Stimulated activated naive B cell treated with anti-CD40 and anti-IgM and Interleukin-4, amounts not matched to agents 10 μg/mL and 1 μg/mL and 100 μg/mL, for 72 hours (primary cell): ENCODE results near the gene LARP4B.
"Not testable (repeated sequence)": the region's sequence is repeated elsewhere in the genome, so short reads cannot be mapped to it uniquely, and the experiment has no call there.

Experiments used
- ATAC-seq, 2 donors: fragments of 150-1000 bp; cut with Tn5 transposase; replicated peaks; 2 replicates each; pipeline ENCODE4 v1.10.0; 2021; ENCODE audit warnings: moderate library complexity in 1 of 2
- DNase-seq: peaks from one replicate; pipeline ENCODE4 v3.0.0; 2021
- H3K27ac Mint-ChIP-seq: one replicate; pipeline ENCODE4 v1.8.0; 2022; ENCODE audit warnings: mild to moderate bottlenecking, mixed read lengths
- H3K27me3 Mint-ChIP-seq, 2 donors: one replicate each; pipeline ENCODE4 v1.8.0; 2022; ENCODE audit warnings: mixed read lengths in 2 of 2
- H3K36me3 Mint-ChIP-seq, 2 donors: one replicate each; pipeline ENCODE4 v1.8.0; 2022; ENCODE audit warnings: mixed read lengths in 2 of 2, mild to moderate bottlenecking in 1 of 2
- H3K4me1 Mint-ChIP-seq, 2 donors: one replicate each; pipeline ENCODE4 v1.8.0; 2022; ENCODE audit warnings: mixed read lengths in 2 of 2, mild to moderate bottlenecking in 1 of 2
- H3K4me3 Mint-ChIP-seq, 2 donors: one replicate each; pipeline ENCODE4 v1.8.0; 2022; ENCODE audit warnings: mild to moderate bottlenecking in 2 of 2, mixed read lengths in 2 of 2, moderate library complexity in 1 of 2
- H3K9me3 Mint-ChIP-seq, 2 donors: one replicate each; pipeline ENCODE4 v1.8.0; 2022; ENCODE audit warnings: mixed read lengths in 2 of 2, mild to moderate bottlenecking in 1 of 2

Gene LARP4B

DNA sequence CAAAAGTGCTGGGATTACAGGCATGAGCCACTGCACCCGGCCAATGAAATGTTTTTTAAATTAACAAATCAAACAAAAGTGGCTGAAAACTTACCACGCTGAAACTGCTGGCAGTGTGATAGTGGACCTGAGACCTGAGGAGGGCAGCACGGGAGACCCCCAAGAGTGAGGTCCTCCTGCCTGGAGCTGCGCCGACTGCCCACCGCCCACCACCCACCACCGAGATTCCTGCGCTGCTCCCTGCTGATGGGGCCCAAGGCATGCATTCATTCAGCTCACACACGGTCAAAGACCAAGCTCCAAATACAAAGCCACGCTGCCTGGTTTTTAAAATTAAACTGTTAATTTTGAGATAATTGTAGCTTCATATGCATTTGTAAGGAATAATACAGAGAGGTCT is 16.4 kb upstream of the LARP4B start:
- no peaks in the 10 kb centered on the region for H3K9me3 Mint-ChIP-seq
- no peak overlapping the region for H3K27ac Mint-ChIP-seq
- no peaks in the 10 kb centered on the region for H3K36me3 Mint-ChIP-seq
- peaks cover 13 to 19% of the 10 kb centered on the region in 2 donors for H3K4me1 Mint-ChIP-seq
- H3K4me3 Mint-ChIP-seq: no peak overlapping the region
- peaks cover 7 to 10% of the 10 kb centered on the region in 2 donors for H3K27me3 Mint-ChIP-seq
- no peak for ATAC-seq
- no peak for DNase-seq

DNA sequence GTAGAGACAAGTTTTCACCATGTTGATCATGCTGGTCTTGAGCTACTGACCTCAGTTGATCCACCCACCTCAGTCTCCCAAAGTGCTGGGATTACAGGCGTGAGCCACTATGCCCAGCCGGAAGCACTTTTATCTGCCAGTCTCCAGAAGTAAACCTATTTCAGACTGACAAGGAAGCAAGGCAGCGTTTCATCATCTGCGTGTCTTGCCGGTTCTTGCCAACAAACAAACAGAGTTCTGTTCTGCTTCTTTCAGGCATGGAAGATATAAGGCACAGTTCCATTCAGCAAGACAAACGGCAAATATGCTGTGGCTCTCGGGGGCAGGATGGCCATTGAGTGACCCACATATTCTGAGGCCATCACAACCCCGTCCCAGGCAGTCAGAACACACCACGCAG is 15.5 kb upstream of the LARP4B start:
- H3K27me3 Mint-ChIP-seq: peaks cover 7 to 10% of the 10 kb centered on the region in 2 donors
- peaks cover 13 to 22% of the 10 kb centered on the region in 2 donors for H3K4me1 Mint-ChIP-seq
- no peak overlapping the region for H3K27ac Mint-ChIP-seq
- no peak overlapping the region for H3K4me3 Mint-ChIP-seq
- no peak for DNase-seq
- H3K36me3 Mint-ChIP-seq: no peaks in the 10 kb centered on the region
- H3K9me3 Mint-ChIP-seq: no peaks in the 10 kb centered on the region
- ATAC-seq: no peak

DNA sequence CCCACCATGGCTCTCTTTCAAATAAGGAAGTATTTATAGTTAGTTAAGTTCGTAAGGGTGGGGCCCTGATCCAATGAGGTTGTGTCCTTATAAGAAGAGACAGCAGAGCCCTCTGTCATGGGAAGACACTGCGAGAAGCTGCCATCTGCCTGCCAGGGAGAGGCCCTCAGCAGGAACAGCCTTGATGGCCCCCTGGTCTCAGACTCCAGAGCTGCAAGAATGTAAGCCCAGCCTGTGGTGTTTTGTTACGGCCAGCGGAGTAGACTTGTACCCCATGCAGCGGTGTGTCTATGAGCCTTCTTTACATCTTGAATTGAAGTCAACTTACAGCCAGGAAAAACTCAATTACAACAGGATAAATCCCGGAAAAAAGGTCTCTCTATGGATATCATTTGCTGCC is 14.3 kb upstream of the LARP4B start:
- ATAC-seq (no peak), DNase-seq (no peak)
- H3K4me1 Mint-ChIP-seq: peaks cover 13 to 27% of the 10 kb centered on the region in 2 donors
- H3K27ac Mint-ChIP-seq: peak overlapping the region; percentile 14
- H3K4me3 Mint-ChIP-seq: no peak overlapping the region
- peaks cover 7% of the 10 kb centered on the region in 2 donors for H3K27me3 Mint-ChIP-seq
- no peaks in the 10 kb centered on the region for H3K36me3 Mint-ChIP-seq
- no peaks in the 10 kb centered on the region for H3K9me3 Mint-ChIP-seq

DNA sequence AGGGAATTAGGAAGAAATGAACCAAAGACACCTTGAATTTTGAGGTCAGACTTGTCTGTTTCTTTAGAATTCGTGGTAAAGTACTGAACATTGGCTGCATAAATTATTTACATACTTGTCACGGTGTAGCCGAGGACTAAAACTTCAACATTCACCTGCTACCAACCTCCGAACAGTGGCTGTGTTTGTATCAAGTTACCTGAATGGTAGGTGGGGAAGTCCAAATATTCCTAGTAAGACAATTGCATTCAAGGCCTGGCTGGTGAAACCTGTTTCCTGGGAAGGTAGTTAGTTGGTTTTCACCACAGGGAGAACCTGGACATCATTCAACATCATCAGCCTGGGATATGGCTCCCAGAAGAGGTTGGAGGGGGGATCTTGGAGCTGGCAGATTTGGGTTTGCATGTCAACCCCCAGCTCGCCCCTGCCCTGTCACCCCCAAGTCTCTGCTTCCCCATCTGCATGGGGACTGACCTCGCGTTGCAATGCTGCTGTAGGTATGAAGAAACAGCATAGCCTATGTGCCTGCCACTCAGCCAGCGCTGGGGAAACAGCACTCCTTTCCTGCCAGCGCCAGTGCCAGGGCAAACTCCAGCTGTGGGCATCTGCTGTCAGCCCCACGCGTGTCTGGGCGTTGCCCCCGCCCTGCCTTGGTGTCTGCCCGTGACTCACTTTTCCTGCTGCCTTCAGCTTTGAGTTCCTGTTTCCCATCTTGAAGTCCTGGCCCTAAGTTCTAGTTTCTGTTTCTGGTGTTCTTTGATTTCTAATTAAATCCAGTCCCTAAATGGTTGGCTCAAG is 12.7 kb upstream of the LARP4B start:
- Mint-ChIP-seq H3K4me1 (peaks cover 9 to 31% of the 10 kb centered on the region in 2 donors), H3K9me3 (no peaks in the 10 kb centered on the region), H3K27me3 (peaks cover under 1 to 1% of the 10 kb centered on the region in 2 donors), H3K27ac (peak overlapping the region; percentile 65), H3K4me3 (peak overlapping the region; percentile 49 to 78), H3K36me3 (no peaks in the 10 kb centered on the region)
- ATAC-seq (peak; percentile 78 to 80), DNase-seq (peak; percentile 33)

DNA sequence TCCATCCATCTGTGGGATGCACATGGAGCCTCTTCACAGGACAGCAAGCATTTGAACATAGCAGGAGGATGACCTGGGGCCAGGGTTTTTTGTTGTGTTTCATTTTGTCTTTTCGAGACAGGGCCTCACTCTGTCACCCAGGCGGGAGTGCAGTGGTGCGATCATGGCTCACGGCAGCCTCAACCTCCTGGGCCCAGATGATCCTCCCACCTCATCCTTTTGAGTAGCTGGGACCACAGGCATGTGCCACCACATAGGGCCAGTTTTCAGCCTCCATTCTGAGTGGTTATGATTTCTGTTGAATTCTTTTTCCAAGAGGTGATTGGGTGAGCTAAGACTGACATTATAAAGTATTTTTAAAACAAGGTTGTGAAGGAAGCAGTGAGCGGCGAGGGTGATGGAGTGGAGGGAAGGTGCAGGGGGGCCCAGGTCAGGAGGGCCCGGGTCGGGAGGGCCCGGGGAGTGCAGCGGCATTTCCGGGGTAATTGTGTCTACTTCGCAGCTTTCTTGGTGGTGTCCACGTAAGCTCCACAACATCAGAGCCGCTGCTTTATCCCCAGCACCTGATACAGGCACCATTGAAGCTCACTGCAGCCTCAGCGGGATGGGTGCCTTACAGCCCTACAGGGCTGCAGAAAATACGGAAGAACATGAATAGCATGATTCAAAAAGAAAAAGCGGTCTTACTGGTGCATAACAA is 12.0 kb upstream of the LARP4B start:
- peak; percentile 81 to 84 for ATAC-seq

DNA sequence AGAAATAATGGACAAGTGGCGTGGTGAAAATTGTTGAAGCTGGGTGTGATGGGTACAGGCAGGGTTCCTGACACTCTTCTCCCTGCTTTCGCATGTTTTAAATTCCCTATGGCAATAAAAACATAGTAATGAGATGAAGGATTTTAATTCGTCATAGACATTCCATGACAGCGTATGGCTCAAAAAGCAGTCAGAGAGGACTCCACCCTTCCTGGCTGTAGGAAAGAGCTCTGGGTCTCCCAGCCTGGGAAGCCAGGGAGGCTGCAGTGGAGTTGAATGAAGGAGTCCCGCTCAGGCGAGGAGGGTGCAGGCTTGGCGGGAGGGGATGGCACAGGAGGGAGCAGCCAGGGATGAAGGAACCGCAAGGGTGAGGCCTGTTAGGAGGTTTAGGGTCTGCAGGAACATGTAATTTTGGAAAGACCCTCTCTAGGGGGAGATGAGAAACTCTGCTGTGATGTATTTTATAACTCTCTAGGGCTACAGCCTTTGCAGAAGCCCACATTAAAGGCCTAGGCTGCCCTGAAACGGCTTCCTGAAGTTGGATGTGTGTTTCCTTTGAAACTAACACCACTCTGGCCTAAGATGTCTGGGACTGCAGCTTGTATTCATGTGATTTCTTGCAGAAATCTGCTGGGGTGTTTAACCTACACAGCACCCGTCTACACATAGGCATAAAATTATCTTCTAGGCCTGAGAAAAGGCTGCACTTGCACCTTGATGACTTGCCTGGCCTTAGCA is 7.6 kb upstream of the LARP4B start:
- Mint-ChIP-seq H3K27me3 (no peaks in the 10 kb centered on the region), H3K4me3 (no peak overlapping the region), H3K27ac (no peak overlapping the region), H3K4me1 (peaks cover 10 to 41% of the 10 kb centered on the region in 2 donors), H3K9me3 (no peaks in the 10 kb centered on the region), H3K36me3 (no peaks in the 10 kb centered on the region)
- DNase-seq: no peak
- no peak for ATAC-seq

More for the DNA sequence above, 12.0 kb upstream of the LARP4B start:
- peak; percentile 21 for DNase-seq
- Mint-ChIP-seq H3K9me3 (no peaks in the 10 kb centered on the region), H3K27ac (peak overlapping the region; percentile 39), H3K4me3 (peak overlapping the region; percentile 1 to 23), H3K4me1 (peaks cover 9 to 31% of the 10 kb centered on the region in 2 donors), H3K27me3 (no peaks in the 10 kb centered on the region), H3K36me3 (no peaks in the 10 kb centered on the region)

DNA sequence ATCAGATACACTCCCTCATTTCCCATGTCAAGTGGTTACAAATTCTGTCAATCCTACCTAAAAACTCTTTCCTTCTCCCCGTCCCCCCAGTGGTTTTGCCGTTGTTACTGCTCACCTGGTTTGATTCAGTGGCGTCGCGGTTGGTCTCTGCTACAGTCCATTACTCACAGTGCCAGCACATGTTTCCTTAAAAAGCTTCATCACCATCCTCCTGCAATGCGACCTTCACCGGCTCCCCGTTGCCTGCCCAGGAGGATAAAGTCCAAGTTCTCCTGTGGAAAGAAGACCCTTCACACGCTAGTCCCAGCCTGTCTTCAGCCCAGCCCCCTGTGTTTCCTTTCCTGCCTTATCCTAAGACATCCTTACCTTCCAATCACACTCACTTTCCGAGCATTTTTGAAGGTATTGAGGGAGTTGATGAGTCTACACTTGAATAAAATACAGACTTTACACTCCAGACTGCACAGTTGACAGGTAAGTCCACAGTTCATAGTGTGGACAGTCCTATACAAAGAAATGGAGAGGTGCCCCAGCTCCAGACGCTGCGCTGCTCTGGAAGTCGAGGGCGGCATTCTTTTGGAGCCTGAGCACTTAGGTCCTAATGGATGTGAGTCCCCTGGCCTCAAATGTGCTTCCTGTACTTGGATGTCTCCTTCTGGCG is 3.4 kb upstream of the LARP4B start:
- Mint-ChIP-seq H3K27me3 (no peaks in the 10 kb centered on the region), H3K27ac (no peak overlapping the region), H3K4me3 (no peak overlapping the region), H3K4me1 (peaks cover 12 to 28% of the 10 kb centered on the region in 2 donors), H3K36me3 (peaks cover 3 to 11% of the 10 kb centered on the region in 2 donors), H3K9me3 (no peaks in the 10 kb centered on the region)
- no peak for DNase-seq
- ATAC-seq: no peak

DNA sequence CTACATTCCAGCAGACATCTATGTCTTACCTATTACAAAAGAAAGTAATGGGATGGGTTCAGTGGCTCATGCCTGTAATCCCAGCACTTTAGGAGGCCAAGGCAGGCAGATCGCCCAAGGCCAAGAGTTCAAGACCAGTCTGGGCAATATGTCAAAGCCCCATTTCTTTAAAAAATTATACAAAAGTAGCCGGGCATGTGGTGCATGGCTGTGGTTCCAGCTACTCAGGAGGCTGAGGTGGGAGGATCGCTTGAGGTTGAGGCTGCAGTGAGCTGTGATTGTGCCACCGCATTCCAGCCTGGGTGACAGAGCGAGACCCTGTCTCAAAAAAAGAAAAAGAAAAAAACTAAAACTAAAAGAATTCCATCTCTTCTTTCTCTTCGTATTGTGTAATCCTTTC is 2.7 kb upstream of the LARP4B start:
- H3K27me3 Mint-ChIP-seq, H3K9me3 Mint-ChIP-seq, ATAC-seq, DNase-seq, H3K4me3 Mint-ChIP-seq, H3K27ac Mint-ChIP-seq: not testable (repeated sequence)
- Mint-ChIP-seq H3K4me1 (peaks cover 15 to 32% of the 10 kb centered on the region in 2 donors), H3K36me3 (peaks cover 3 to 12% of the 10 kb centered on the region in 2 donors)

DNA sequence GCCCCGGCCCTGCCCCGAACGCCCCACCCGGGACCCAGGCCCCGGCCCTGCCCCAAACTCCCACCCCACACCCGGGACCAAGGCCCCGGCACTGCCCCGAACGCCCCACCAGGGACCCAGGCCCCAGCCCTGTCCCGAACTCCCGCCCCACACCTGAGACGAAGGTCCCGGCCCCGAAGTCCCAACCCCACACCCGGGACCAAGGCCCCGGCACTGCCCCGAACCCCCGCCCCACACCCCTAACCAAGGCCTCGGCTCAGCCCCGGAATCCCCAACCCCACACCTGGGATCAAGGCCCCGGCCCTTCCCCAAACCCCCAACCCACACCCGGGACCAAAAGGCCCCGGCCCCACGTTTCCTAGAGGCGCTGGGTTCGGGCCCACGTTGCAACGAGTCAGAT is 1.1 kb upstream of the LARP4B start:
- ATAC-seq (no peak), DNase-seq (no peak)
- Mint-ChIP-seq H3K4me1 (peaks cover 17 to 42% of the 10 kb centered on the region in 2 donors), H3K9me3 (no peaks in the 10 kb centered on the region), H3K27me3 (no peaks in the 10 kb centered on the region), H3K27ac (peak overlapping the region; percentile 87), H3K4me3 (peak overlapping the region; percentile 72 to 78), H3K36me3 (peaks cover 6 to 16% of the 10 kb centered on the region in 2 donors)

DNA sequence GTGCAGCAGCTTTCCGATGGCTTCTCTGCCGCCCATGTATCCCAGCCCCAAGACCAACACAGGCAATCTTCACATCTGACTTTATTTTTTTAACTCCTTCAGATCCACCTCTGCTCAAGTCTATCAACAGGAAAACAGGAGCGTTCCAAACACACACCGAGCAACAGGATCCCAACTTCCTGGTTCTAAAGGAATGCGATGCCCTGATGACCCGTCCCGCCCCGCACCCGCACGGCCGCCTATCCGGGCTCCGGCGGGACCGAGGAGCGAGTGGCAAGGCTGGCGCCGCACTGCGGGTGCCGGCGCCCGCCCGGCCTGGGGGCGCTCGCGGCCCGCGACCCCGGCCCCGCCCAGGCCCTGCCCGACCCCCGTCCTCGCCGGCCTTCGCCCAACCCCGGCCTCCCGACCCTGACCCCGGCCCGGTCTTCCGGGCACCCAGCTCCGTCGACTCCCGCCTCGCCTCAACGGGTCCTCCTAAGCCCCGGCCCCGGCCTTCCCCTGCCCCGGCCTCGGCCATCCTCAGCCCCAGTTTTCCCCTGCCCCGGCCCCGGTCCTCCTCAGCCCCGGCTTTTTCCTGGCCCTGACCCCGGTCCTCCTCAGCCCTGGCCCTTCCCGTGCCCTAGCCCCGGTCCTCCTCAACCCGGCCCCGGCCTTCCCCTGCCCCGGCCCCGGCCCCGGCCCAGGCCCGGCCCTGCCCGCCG is 730 bp downstream of the LARP4B start:
- H3K4me3 Mint-ChIP-seq: peak overlapping the region; percentile 88 to 98
- no peaks in the 10 kb centered on the region for H3K9me3 Mint-ChIP-seq
- peak overlapping the region; percentile 97 for H3K27ac Mint-ChIP-seq
- H3K27me3 Mint-ChIP-seq: no peaks in the 10 kb centered on the region
- DNase-seq (peak; percentile 13), ATAC-seq (peak; percentile 1 to 4)
- H3K36me3 Mint-ChIP-seq: peaks cover 6 to 21% of the 10 kb centered on the region in 2 donors
- H3K4me1 Mint-ChIP-seq: peaks cover 23 to 47% of the 10 kb centered on the region in 2 donors

DNA sequence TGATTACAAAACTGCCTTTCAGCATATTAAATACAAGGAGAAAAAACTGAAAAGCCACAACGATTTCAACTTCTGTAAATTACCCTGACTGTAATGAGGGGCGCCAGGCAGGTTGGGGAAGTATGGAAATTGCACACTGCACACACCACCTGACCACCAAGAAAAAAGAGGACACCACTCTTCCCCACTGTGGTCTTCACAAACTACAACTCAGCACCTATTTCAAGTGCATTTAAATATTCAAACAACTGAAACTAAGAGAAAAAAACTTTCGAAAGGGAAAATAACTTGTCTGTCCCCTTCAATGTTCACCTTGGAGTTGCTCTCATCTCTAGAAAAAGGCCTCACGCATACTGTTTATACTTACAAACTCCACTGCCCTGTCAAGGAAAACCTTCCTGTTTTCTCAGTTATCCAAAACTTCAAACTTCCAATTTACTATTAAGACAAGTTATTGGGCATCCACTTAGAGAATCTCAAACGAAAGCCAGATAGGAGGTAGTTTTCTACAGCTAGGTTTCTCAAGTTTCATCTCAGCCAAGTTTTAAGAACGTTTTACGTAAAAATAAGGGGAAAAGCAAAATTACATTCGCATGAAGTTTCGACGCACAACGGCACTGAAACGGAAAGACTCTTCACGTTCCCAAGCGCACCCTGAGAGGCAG is 1.4 kb downstream of the LARP4B start:
- no peak for DNase-seq
- Mint-ChIP-seq H3K27ac (peak overlapping the region; percentile 97), H3K36me3 (peaks cover 6 to 21% of the 10 kb centered on the region in 2 donors), H3K27me3 (no peaks in the 10 kb centered on the region), H3K4me1 (peaks cover 23 to 47% of the 10 kb centered on the region in 2 donors), H3K9me3 (no peaks in the 10 kb centered on the region), H3K4me3 (peak overlapping the region; percentile 88 to 98)
- ATAC-seq: peak; percentile 27 to 28

DNA sequence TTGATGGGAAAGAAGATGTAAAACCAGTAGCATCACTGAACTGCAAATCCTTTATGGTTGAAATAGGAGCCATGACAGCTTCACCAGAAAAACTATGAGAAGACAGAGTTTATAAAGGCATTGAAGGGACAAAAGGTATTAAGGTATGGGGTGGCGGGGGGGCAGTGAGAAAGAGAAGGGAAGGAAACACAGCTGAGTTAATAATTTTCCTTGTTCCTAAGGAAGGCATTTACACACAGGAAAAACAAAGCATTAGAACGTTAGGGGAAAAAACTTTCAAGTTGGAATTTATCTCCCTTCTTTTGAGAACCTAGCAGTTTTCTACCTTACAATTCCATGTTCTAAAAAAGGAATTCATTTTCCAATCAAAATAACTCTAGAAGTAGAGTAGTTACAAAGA is 4.4 kb downstream of the LARP4B start:
- H3K9me3 Mint-ChIP-seq: no peaks in the 10 kb centered on the region
- H3K4me1 Mint-ChIP-seq: peaks cover 24 to 49% of the 10 kb centered on the region in 2 donors
- H3K36me3 Mint-ChIP-seq: peaks cover 17 to 38% of the 10 kb centered on the region in 2 donors
- DNase-seq (no peak), ATAC-seq (no peak)
- H3K27ac Mint-ChIP-seq: no peak overlapping the region
- H3K27me3 Mint-ChIP-seq: no peaks in the 10 kb centered on the region
- H3K4me3 Mint-ChIP-seq: no peak overlapping the region

DNA sequence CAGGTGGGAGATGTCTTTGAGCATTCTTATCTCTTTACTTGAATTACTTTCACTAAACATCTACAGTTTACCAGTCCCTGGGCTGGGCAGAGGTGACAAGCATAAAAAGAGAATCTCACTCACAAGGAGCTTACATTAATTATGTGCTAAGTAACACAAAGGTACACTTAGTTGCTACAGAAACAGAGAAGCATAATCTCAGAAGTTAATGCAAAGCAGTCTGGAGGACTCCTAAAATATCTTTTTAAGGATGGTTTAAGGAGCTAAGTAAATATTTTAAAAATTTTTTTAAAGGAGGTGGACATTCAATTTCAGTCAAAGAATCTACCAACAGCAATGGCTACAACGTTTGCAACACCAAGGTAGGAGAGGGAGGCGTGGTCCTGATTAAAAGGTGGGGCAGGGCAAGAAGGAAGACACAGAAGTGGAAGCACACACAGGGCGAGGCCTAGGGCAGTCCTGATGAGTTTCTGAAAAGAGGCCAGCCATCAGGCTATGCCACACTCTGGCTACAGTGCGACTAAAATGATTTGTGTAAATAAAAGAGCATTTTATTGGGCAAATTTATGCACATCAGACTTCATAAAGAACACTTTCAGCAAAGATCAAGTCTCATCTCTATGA is 5.3 kb downstream of the LARP4B start:
- no peaks in the 10 kb centered on the region for H3K9me3 Mint-ChIP-seq
- peaks cover 28 to 59% of the 10 kb centered on the region in 2 donors for H3K4me1 Mint-ChIP-seq
- H3K4me3 Mint-ChIP-seq: no peak overlapping the region
- ATAC-seq (no peak), DNase-seq (no peak)
- H3K36me3 Mint-ChIP-seq: peaks cover 19 to 40% of the 10 kb centered on the region in 2 donors
- H3K27ac Mint-ChIP-seq: no peak overlapping the region
- H3K27me3 Mint-ChIP-seq: no peaks in the 10 kb centered on the region
